Ovary (tissue), 9 donors: Measurements from ENCODE around the gene ST6GALNAC2. TPM values are rescaled to one million over a fixed set of nuclear protein-coding genes. Genes with fewer than 3 reads are reported as not detected.
"Not testable (repeated sequence)": the region's sequence is repeated elsewhere in the genome, so short reads cannot be mapped to it uniquely, and the experiment has no call there.

Experiments used
- DNase-seq, 5 donors: peaks; one replicate each; pipeline ENCODE4 v3.0.0-alpha.2; 2019 to 2020
- H3K27ac ChIP-seq, 2 donors: fragments of 200-600 bp; one replicate each; pipeline versions ENCODE4 v1.5.1 to v1.8.0; 2019 to 2022
- H3K27me3 ChIP-seq: fragments of 200-600 bp; one replicate; pipeline ENCODE4 v1.8.0; 2022
- H3K36me3 ChIP-seq: fragments of 200-600 bp; sonication (generic); one replicate; pipeline ENCODE4 v1.5.1; 2019
- H3K4me1 ChIP-seq: one replicate; pipeline ENCODE4 v1.8.1; 2013; ENCODE audit warnings: mild to moderate bottlenecking, moderate library complexity; ENCODE audit not compliant: insufficient read depth
- H3K4me3 ChIP-seq: fragments of 200-600 bp; sonication (generic); one replicate; pipeline ENCODE4 v1.5.1; 2017
- H3K9me3 ChIP-seq, 2 donors: fragments of 200-600 bp in 1 of 2; sonication (generic) in 1 of 2; one replicate each; pipeline versions ENCODE4 v1.5.1 to v1.8.1; 2013 to 2019; ENCODE audit warnings: mild to moderate bottlenecking in 1 of 2, moderate library complexity in 1 of 2
- CTCF ChIP-seq, 3 donors: fragments of 450-650 bp in 2 of 3; fragments of 200-600 bp in 1 of 3; IDR thresholded peaks; one replicate each; pipeline versions ENCODE4 v1.5.1 to v1.8.0; 2016 to 2022; ENCODE audit warnings: antibody characterized with exemption in 3 of 3, mild to moderate bottlenecking in 1 of 3
- EP300 ChIP-seq: sonication (generic); formaldehyde crosslinking; IDR thresholded peaks from one replicate; pipeline ENCODE4 v1.6.1; 2017; ENCODE audit warnings: antibody characterized with exemption
- POLR2A ChIP-seq: fragments of 450-650 bp; IDR thresholded peaks from one replicate; pipeline ENCODE4 v1.6.1; 2017; ENCODE audit warnings: antibody characterized with exemption, mild to moderate bottlenecking, moderate library complexity
- WGBS, 3 donors: extraction: QIAGEN DNeasy Blood & Tissue Kit in 1 of 3; methylation state at CpG; one replicate each; pipeline versions ENCODE4 v1.1.5 to v1.1.7; 2013 to 2017; 5-methylcytosine and 5-hydroxymethylcytosine counted together
- intact Hi-C, 4 donors: fragments of 100-400 bp; cut with DNase I; formaldehyde crosslinking; loops; one replicate each; pipeline versions ENCODE4 v1.11.0 to v1.15.1; 2022 to 2023
- polyA plus RNA-seq, 2 donors: library from polyadenylated mRNA; stranded (reverse); fragments of 200-250 nt in 1 of 2; fragments of 350-450 nt in 1 of 2; fragmentation: Illumina TruSeq in 1 of 2; extraction: RNeasy Lipid Tissue Mini Kit (QIAGEN cat#74804) in 1 of 2; gene quantifications; one replicate each; pipeline ENCODE4 v1.2.3, GENCODE V29; 2013 to 2014
- total RNA-seq, 7 donors: library from RNA; depleted of rRNA in 2 of 7; stranded (reverse); fragments of >200 nt in 2 of 7; fragmentation: NEBNext Ultra II Directional in 3 of 7; extraction: Animal tissue kit (Norgen Biotek cat#: 25700) in 3 of 7; gene quantifications; one replicate each; pipeline versions ENCODE4 v1.1.0 to v1.2.4, GENCODE V29; 2016 to 2023
- donor health status: DM: no; HTN: no; CAD: no; lungs with moderate emphysema.
- donor health status: DM: no; HTN: no; CAD: no.
- donor health status: Bipolar disorder and iron deficiency.
- donor health status: DM: yes; HTN: yes; CAD: no.
- donor health status: DM: no; HTN: no; CAD: no.
- donor health status: DM: yes; HTN: yes; CAD: no.

Gene ST6GALNAC2
- total and polyA plus RNA-seq, 9 donors: 1.4 to 61.6 (median 4.9) TPM

DNA sequence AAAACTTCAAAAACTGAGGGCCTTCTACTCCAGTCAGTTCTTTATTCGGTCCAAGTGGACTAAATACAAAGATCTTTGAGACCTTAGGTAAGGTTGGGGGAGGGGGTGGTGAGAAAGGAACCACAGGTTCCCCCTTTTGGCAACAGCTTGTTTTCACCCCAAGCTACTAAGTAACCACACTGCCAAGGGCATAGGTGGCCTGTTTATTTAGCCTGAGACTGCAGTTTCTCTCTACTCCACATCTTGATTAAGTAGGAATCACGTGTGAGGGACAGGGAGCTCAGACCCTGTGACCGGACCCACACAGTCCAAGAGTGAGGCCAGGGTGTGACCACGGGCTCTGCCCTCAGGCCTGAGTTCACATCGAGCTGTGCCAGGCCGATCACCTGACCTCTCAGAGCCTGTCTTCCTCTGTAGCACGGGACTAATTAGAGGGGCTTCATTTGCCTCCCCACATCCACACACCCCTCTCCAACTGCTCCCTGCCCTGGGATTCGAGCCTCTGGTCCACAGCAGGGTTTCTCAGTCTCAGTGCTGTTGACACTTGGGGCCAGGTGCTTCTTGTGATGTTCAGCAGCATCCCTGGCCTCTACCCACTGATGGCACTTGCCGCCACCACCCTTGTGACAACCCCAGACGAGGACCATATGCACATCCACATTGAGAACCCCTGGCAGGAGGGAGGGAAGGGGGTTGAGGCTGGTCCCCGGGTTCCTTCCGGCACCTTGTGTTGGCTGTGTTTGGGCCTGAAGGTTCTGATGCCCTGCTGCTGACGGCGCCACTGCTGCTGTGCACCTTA lies 17.8 kb downstream of the ST6GALNAC2 start:
- Histone ChIP-seq H3K36me3 (no peaks in the 10 kb centered on the region), H3K27me3 (no peaks in the 10 kb centered on the region), H3K4me3 (no peak overlapping the region), H3K4me1 (no peaks in the 10 kb centered on the region), H3K9me3 (no peaks in the 10 kb centered on the region), H3K27ac (no peak overlapping the region)
- intact Hi-C loops: no loop called here
- 66 to 70% (median 69%) methylated on average over 12 to 14 of the region's 14 CpGs for WGBS, 3 donors
- TF ChIP-seq CTCF (IDR thresholded peaks at IDR 0.05) (no peak), POLR2A (no peak), EP300 (no peak)
- no peak for DNase-seq

DNA sequence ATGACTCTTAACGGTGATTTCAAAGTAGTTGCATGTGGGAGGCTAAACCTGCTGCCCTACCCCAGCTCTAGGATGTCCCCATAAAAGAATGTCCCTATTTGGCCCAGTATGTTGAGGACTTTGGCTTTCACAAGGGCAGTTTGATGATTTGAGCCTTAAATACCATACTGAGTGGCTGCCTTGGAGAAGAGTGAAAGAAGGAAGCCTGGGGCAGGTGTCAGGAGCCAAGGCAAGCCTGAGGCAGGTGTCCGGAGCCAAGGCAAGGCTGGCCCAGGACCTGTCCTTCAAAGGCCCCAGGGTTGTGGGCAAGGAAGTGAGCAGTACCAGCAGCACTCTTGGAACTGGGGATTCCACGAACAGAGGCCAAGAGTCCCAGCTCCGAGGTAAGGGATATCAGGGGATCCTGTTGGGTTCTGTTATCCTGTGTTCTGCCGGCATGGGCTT lies 18.6 kb downstream of the ST6GALNAC2 start:
- Histone ChIP-seq H3K27me3 (no peaks in the 10 kb centered on the region), H3K4me1 (peaks cover 2% of the 10 kb centered on the region), H3K9me3 (no peaks in the 10 kb centered on the region), H3K4me3 (no peak overlapping the region), H3K36me3 (no peaks in the 10 kb centered on the region), H3K27ac (no peak overlapping the region)
- no peak for TF ChIP-seq CTCF (IDR thresholded peaks at IDR 0.05)
- TF ChIP-seq POLR2A: no peak
- TF ChIP-seq EP300: no peak
- DNase-seq: no peak
- intact Hi-C loops: no loop called here
- 57 to 68% (median 67%) methylated on average over 5 of the region's 5 CpGs for WGBS, 3 donors

DNA sequence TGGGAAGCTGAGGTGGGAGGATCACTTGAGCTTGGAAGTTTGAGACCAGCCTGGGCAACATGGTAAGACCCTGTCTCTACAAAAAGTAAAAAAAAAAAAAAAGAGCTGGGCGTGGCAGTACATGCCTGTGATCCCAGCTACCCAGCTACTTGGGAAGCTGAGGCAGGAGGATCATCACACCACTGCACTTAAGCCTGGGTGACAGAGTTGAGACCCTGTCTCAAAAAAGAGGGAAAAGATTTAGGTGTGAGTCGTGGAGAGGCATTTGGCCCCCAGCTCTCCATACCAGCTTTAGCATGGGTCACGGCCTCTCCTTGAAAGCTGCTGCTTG lies 19.1 kb downstream of the ST6GALNAC2 start:
- 63 to 89% (median 72%) methylated on average over 3 of the region's 3 CpGs for WGBS, 3 donors
- no peak for DNase-seq
- no peaks in the 10 kb centered on the region for H3K9me3 ChIP-seq
- intact Hi-C loops: no loop called here
- no peaks in the 10 kb centered on the region for H3K36me3 ChIP-seq
- H3K27me3 ChIP-seq: no peaks in the 10 kb centered on the region
- H3K4me3 ChIP-seq: no peak overlapping the region
- TF ChIP-seq POLR2A: no peak
- no peak for TF ChIP-seq CTCF (IDR thresholded peaks at IDR 0.05)
- no peak for TF ChIP-seq EP300
- peaks cover 3% of the 10 kb centered on the region for H3K4me1 ChIP-seq
- no peak overlapping the region for H3K27ac ChIP-seq

DNA sequence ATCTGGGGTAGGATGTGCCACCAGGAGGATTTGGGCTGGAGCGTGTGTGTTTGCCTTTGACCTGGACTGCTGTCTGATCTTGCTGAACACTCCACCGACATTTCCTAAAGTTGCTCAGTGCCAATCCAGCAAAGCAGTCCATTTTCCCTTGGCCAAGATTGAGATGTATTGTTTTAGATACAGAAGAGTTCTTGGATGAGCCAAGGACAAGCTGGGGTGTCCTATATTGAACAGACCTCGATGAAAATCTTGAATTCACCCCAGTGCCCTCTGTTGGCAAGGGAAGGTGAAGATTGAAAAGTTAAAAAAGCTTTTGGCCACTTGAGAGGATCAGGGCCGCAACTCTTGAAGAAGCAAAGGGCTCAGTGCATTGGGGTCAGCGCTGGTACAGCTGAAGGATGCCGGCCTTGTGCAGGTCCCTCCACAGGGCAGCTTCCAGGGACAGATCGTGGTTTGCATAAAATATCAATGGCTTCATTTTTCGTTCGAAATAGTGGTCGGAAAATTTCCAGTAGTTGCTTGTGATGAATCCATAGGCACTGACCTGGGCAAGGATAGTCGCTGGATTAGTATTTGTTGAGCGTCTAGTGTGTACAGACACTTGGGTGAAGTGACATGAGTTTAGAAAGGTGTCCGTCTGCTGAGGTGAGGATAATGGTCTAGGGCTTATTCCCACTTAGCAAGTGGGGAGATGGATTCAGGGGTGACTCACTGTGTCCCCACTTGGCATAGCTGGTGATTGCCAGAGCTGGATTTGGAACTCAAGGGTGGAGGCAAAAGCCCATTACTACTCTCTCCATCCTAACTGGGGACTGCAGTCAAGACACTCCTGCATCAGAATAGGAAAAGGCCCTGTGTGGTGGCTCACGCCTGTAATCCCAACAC lies 19.7 kb downstream of the ST6GALNAC2 start:
- 88 to 91% (median 89%) methylated on average over 14 of the region's 14 CpGs for WGBS, 3 donors
- DNase-seq: no peak
- intact Hi-C loops: no loop called here
- H3K4me3 ChIP-seq: no peak overlapping the region
- H3K27me3 ChIP-seq: no peaks in the 10 kb centered on the region
- no peak overlapping the region for H3K27ac ChIP-seq
- H3K4me1 ChIP-seq: peaks cover 6% of the 10 kb centered on the region
- TF ChIP-seq POLR2A (no peak), EP300 (no peak), CTCF (IDR thresholded peaks at IDR 0.05) (no peak)
- H3K9me3 ChIP-seq: no peaks in the 10 kb centered on the region
- no peaks in the 10 kb centered on the region for H3K36me3 ChIP-seq

GRCh38 chr17:76564991-76565727 lies 20.5 kb downstream of the ST6GALNAC2 start:
- not testable (repeated sequence) for H3K9me3 ChIP-seq, H3K27ac ChIP-seq, H3K27me3 ChIP-seq, H3K36me3 ChIP-seq, H3K4me3 ChIP-seq, DNase-seq
- 70 to 76% (median 75%) methylated on average over 8 of the region's 8 CpGs for WGBS, 3 donors
- peaks cover 12% of the 10 kb centered on the region for H3K4me1 ChIP-seq
- intact Hi-C loops: loop anchor here in 1 of 4 donors (5.0 kb wide), 1 partner anchor 1767 kb away; no protein-coding TSS in a partner anchor

GRCh38 chr17:76563359-76563758 lies 22.3 kb downstream of the ST6GALNAC2 start:
- not testable (repeated sequence) for H3K27ac ChIP-seq

More at GRCh38 chr17:76563359-76563758, 22.3 kb downstream of the ST6GALNAC2 start:
- H3K4me3 ChIP-seq, H3K36me3 ChIP-seq, H3K9me3 ChIP-seq, H3K27me3 ChIP-seq, DNase-seq: not testable (repeated sequence)
- intact Hi-C loops: loop anchor here in 1 of 4 donors (5.0 kb wide), 1 partner anchor 1769 kb away; no protein-coding TSS in a partner anchor
- WGBS, 3 donors: 75 to 81% (median 80%) methylated on average over 2 of the region's 2 CpGs
- H3K4me1 ChIP-seq: peaks cover 24% of the 10 kb centered on the region
